GM21526 (cell line): ENCODE results near the gene NEU3.
"Not testable (repeated sequence)": the region's sequence is repeated elsewhere in the genome, so short reads cannot be mapped to it uniquely, and the experiment has no call there.

Experiments
- ATAC-seq: cut with Tn5 transposase; IDR thresholded peaks from one replicate; pipeline ENCODE4 v1.9.1; 2021; ENCODE audit warnings: moderate library complexity; ENCODE audit not compliant: unreplicated experiment, low FRiP score

Gene NEU3

GRCh38 chr11:75025561-75025960 lies 36.8 kb downstream of the NEU3 start:
- ATAC-seq, result no peak

- ATAC-seq, result no peak
Measured at GRCh38 chr11:75028321-75028720, 39.6 kb downstream of the NEU3 start.

- no peak for ATAC-seq
Measured at GRCh38 chr11:75028724-75029123, 40.0 kb downstream of the NEU3 start.

GRCh38 chr11:75029836-75030631 lies 41.3 kb downstream of the NEU3 start:
- no peak for ATAC-seq

GRCh38 chr11:75031224-75031753 lies 42.6 kb downstream of the NEU3 start:
- ATAC-seq, result no peak

GRCh38 chr11:75031771-75032549 lies 43.2 kb downstream of the NEU3 start:
- no peak for ATAC-seq

- no peak for ATAC-seq
Measured at GRCh38 chr11:75032550-75032935, 43.8 kb downstream of the NEU3 start.

- no peak for ATAC-seq
Measured at GRCh38 chr11:75033916-75034315, 45.2 kb downstream of the NEU3 start.

- no peak for ATAC-seq
Measured at GRCh38 chr11:75035256-75035655, 46.5 kb downstream of the NEU3 start.

- no peak for ATAC-seq
Measured at GRCh38 chr11:75035911-75036565, 47.3 kb downstream of the NEU3 start.

- no peak for ATAC-seq
Measured at GRCh38 chr11:75040167-75040770, 51.5 kb downstream of the NEU3 start.

- no peak for ATAC-seq
Measured at GRCh38 chr11:75041263-75041662, 52.5 kb downstream of the NEU3 start.

- not testable (repeated sequence) for ATAC-seq
Measured at GRCh38 chr11:75041821-75042220, 53.1 kb downstream of the NEU3 start.

GRCh38 chr11:75044381-75045170 lies 55.8 kb downstream of the NEU3 start:
- ATAC-seq, result not testable (repeated sequence)

- ATAC-seq, result not testable (repeated sequence)
Measured at GRCh38 chr11:75046668-75047067, 57.9 kb downstream of the NEU3 start.

GRCh38 chr11:75047191-75047590 lies 58.5 kb downstream of the NEU3 start:
- no peak for ATAC-seq

- ATAC-seq, result not testable (repeated sequence)
Measured at GRCh38 chr11:75049501-75050266, 61.0 kb downstream of the NEU3 start.

GRCh38 chr11:75050516-75050915 lies 61.8 kb downstream of the NEU3 start:
- ATAC-seq, result no peak

GRCh38 chr11:75051043-75051442 lies 62.3 kb downstream of the NEU3 start:
- ATAC-seq, result no peak
